Mesenchymal stem cell (in vitro differentiated cells and primary cell): ENCODE results near the gene AMMECR1.
A peak's percentile ranks its signal among the peaks of the same experiment; 100 is the strongest.

Experiments used
- DNase-seq: peaks from one replicate; pipeline ENCODE4 v3.0.0-alpha.2; 2013
- H2AFZ ChIP-seq: one replicate; pipeline ENCODE4 v1.6.1; 2013; ENCODE audit warnings: low read depth, mild to moderate bottlenecking, control low read depth, inconsistent platforms, low read length, moderate library complexity
- H2AK5ac ChIP-seq: 2 replicates; pipeline ENCODE4 v1.6.1; 2013; ENCODE audit warnings: low read length, moderate library complexity, mild to moderate bottlenecking, inconsistent platforms; ENCODE audit not compliant: severe bottlenecking
- H2BK120ac ChIP-seq: one replicate; pipeline ENCODE4 v1.6.1; 2013; ENCODE audit warnings: low read depth, mild to moderate bottlenecking, inconsistent platforms, low read length, moderate library complexity
- H2BK12ac ChIP-seq, 2 experiments: one replicate each; pipeline ENCODE4 v1.6.1; 2013; ENCODE audit warnings: inconsistent platforms in 2 of 2, low read length in 2 of 2, mild to moderate bottlenecking in 2 of 2, moderate library complexity in 2 of 2, control low read depth in 1 of 2
- H2BK15ac ChIP-seq: one replicate; pipeline ENCODE4 v1.6.1; 2013; ENCODE audit warnings: mild to moderate bottlenecking, low read depth, inconsistent platforms; ENCODE audit not compliant: poor library complexity, severe bottlenecking
- H2BK5ac ChIP-seq: 2 replicates; pipeline ENCODE4 v1.6.1; 2013; ENCODE audit warnings: low read depth, mild to moderate bottlenecking, low read length, control low read depth, inconsistent platforms; ENCODE audit not compliant: poor library complexity, severe bottlenecking
- H3K14ac ChIP-seq, 2 experiments: one replicate each; pipeline ENCODE4 v1.6.1; 2013; ENCODE audit warnings: inconsistent platforms in 2 of 2, low read length in 2 of 2, control low read depth in 1 of 2, mild to moderate bottlenecking in 1 of 2, moderate library complexity in 1 of 2
- H3K18ac ChIP-seq, 2 experiments: one replicate each; pipeline ENCODE4 v1.6.1; 2013; ENCODE audit warnings: inconsistent platforms in 2 of 2, low read length in 2 of 2, control low read depth in 1 of 2, low read depth in 1 of 2, mild to moderate bottlenecking in 1 of 2
- H3K23ac ChIP-seq, 2 experiments: one replicate each; pipeline ENCODE4 v1.6.1; 2013; ENCODE audit warnings: inconsistent platforms in 2 of 2, low read length in 2 of 2, mild to moderate bottlenecking in 2 of 2, moderate library complexity in 2 of 2, control low read depth in 1 of 2
- H3K27ac ChIP-seq: 2 replicates; pipeline ENCODE4 v1.5.1; 2013; ENCODE audit warnings: mild to moderate bottlenecking, moderate library complexity, low read length, control low read depth, inconsistent platforms; ENCODE audit not compliant: poor library complexity, severe bottlenecking
- H3K27me3 ChIP-seq, 2 experiments: 2 replicates each; pipeline versions ENCODE4 v1.6.1 to v1.7.0; 2013; ENCODE audit warnings: low read length in 2 of 2, mild to moderate bottlenecking in 2 of 2, moderate library complexity in 2 of 2, control low read depth in 1 of 2, inconsistent platforms in 1 of 2; ENCODE audit not compliant: control insufficient read depth in 1 of 2, insufficient read depth in 1 of 2
- H3K36me3 ChIP-seq, 2 experiments: 2 replicates each; pipeline versions ENCODE4 v1.6.1 to v1.7.0; 2013; ENCODE audit warnings: low read length in 2 of 2, control low read depth in 1 of 2, inconsistent platforms in 1 of 2, low read depth in 1 of 2, mild to moderate bottlenecking in 1 of 2; ENCODE audit not compliant: insufficient read depth in 2 of 2, control insufficient read depth in 1 of 2
- H3K4ac ChIP-seq, 2 experiments: one replicate each; pipeline ENCODE4 v1.6.1; 2013; ENCODE audit warnings: inconsistent platforms in 2 of 2, low read length in 2 of 2, mild to moderate bottlenecking in 2 of 2, moderate library complexity in 2 of 2, control low read depth in 1 of 2, low read depth in 1 of 2
- H3K4me1 ChIP-seq: 2 replicates; pipeline ENCODE4 v1.6.1; 2013; ENCODE audit warnings: low read depth, low read length, control low read depth; ENCODE audit not compliant: control insufficient read depth, insufficient read depth
- H3K4me2 ChIP-seq: 2 replicates; pipeline ENCODE4 v1.6.1; 2013; ENCODE audit warnings: low read length, mild to moderate bottlenecking, inconsistent platforms; ENCODE audit not compliant: poor library complexity, severe bottlenecking
- H3K4me3 ChIP-seq, 2 experiments: 2 replicates each; pipeline versions ENCODE4 v1.5.1 to v1.7.0; 2013; ENCODE audit warnings: low read length in 2 of 2, mild to moderate bottlenecking in 2 of 2, control low read depth in 1 of 2, low read depth in 1 of 2; ENCODE audit not compliant: insufficient read depth in 1 of 2
- H3K79me1 ChIP-seq: replicated peaks from 2 replicates; pipeline ENCODE4 v1.6.1; 2013; ENCODE audit warnings: mild to moderate bottlenecking, control low read depth, low read length, inconsistent platforms; ENCODE audit not compliant: poor library complexity, severe bottlenecking
- H3K9ac ChIP-seq: 2 replicates; pipeline ENCODE4 v1.7.0; 2013; ENCODE audit warnings: mild to moderate bottlenecking, low read length, moderate library complexity
- H3K9me3 ChIP-seq: 2 replicates; pipeline ENCODE4 v1.7.0; 2013; ENCODE audit warnings: mild to moderate bottlenecking, low read length; ENCODE audit not compliant: control insufficient read depth
- H4K8ac ChIP-seq: one replicate; pipeline ENCODE4 v1.6.1; 2013; ENCODE audit warnings: inconsistent platforms, mild to moderate bottlenecking, low read length, moderate library complexity
- H4K91ac ChIP-seq: one replicate; pipeline ENCODE4 v1.6.1; 2013; ENCODE audit warnings: mild to moderate bottlenecking, low read length, inconsistent platforms
- WGBS: methylation state at CpG from one replicate; pipeline ENCODE4 v1.1.7; 2013; ENCODE audit warnings: mixed read lengths; 5-methylcytosine and 5-hydroxymethylcytosine counted together

The AMMECR1 gene

DNA sequence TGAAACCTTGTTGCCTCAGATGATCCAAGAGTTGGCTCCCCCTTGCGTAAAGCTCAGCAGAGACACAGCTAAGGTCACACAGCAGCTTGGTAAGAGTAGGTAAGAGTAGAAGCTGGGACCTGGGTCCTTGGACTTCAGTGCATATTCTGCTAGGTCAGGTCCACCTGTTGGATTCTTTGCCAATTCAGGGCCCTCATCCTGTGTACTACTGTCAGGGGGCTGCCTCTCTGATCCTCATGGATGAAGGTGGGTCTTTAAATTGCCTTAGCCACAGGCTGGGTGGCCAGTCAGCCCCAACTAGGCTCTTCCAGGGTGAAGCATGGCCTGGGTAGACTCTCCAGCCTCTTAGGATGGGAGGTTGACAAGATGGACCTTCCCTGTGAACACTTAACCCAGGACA is 155.8 kb downstream of the AMMECR1 start:
- Histone ChIP-seq H3K36me3 (no peaks in the 10 kb centered on the region), H3K9ac (no peak overlapping the region), H2BK5ac (no peak overlapping the region), H3K79me1 (peaks cover 3% of the 10 kb centered on the region), H2BK12ac (no peak overlapping the region), H3K4ac (no peak overlapping the region), H3K4me3 (no peak overlapping the region), H3K27me3 (peaks cover 0 to 31% of the 10 kb centered on the region in 2 experiments), H4K91ac (no peak overlapping the region), H3K23ac (no peak overlapping the region), H2AK5ac (peak overlapping the region; percentile 48), H3K18ac (no peak overlapping the region), H3K27ac (no peak overlapping the region), H2AFZ (no peak overlapping the region), H2BK15ac (no peak overlapping the region), H4K8ac (no peak overlapping the region), H2BK120ac (peak overlapping the region; percentile 61), H3K14ac (no peak overlapping the region), H3K9me3 (no peaks in the 10 kb centered on the region), H3K4me2 (no peak overlapping the region), H3K4me1 (peaks cover 2% of the 10 kb centered on the region)
- whole genome bisulfite sequencing, result 100% methylated on average over 1 of the region's 1 CpG
- DNase-seq, result no peak

DNA sequence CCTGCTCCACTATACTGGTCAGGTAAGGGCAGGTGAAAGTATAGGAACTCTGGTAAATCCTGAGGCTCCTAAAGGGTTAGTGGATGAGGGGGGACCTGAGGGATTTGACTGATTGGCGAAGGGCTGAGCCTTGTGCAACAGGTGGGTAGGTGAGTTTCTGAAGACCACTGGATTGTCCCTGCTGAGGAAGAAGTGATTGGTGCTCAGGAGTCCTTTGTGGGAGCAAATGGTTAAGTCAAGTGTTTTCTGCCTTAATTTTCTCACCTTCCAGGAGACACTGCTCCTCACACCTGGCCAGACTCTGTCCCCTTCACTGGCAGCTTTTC is 156.6 kb downstream of the AMMECR1 start:
- no peak overlapping the region for H4K91ac ChIP-seq
- H3K18ac ChIP-seq, result peak overlapping the region in 1 of 2 experiments; percentile 75
- no peak overlapping the region for H2BK12ac ChIP-seq
- H2BK5ac ChIP-seq, result no peak overlapping the region
- H2BK15ac ChIP-seq, result no peak overlapping the region
- H2AFZ ChIP-seq, result no peak overlapping the region
- H3K4ac ChIP-seq, result no peak overlapping the region
- no peak overlapping the region for H3K4me3 ChIP-seq
- H3K27me3 ChIP-seq, result peaks cover 0 to 30% of the 10 kb centered on the region in 2 experiments
- H3K4me2 ChIP-seq, result no peak overlapping the region
- H3K23ac ChIP-seq, result no peak overlapping the region
- no peak overlapping the region for H4K8ac ChIP-seq
- no peaks in the 10 kb centered on the region for H3K9me3 ChIP-seq
- H2BK120ac ChIP-seq, result no peak overlapping the region
- peak overlapping the region; percentile 13 for H2AK5ac ChIP-seq
- no peaks in the 10 kb centered on the region for H3K36me3 ChIP-seq
- H3K9ac ChIP-seq, result peak overlapping the region; percentile 63
- DNase-seq, result no peak
- peaks cover 2% of the 10 kb centered on the region for H3K4me1 ChIP-seq
- 100% methylated on average over 1 of the region's 1 CpG for WGBS
- peaks cover 3% of the 10 kb centered on the region for H3K79me1 ChIP-seq
- no peak overlapping the region for H3K27ac ChIP-seq
- H3K14ac ChIP-seq, result no peak overlapping the region

- Histone ChIP-seq H4K91ac (no peak overlapping the region), H2AK5ac (no peak overlapping the region), H2AFZ (no peak overlapping the region), H3K23ac (no peak overlapping the region), H3K4me3 (no peak overlapping the region), H4K8ac (no peak overlapping the region), H3K36me3 (no peaks in the 10 kb centered on the region), H3K18ac (no peak overlapping the region), H2BK15ac (no peak overlapping the region), H3K4ac (no peak overlapping the region), H3K14ac (no peak overlapping the region), H2BK120ac (no peak overlapping the region), H3K9me3 (no peaks in the 10 kb centered on the region), H3K9ac (peak overlapping the region; percentile 4), H2BK5ac (no peak overlapping the region), H3K27me3 (peaks cover 0 to 29% of the 10 kb centered on the region in 2 experiments), H3K79me1 (peaks cover 3% of the 10 kb centered on the region), H3K4me2 (no peak overlapping the region), H2BK12ac (peak overlapping the region in 1 of 2 experiments; percentile 25), H3K4me1 (peaks cover 2% of the 10 kb centered on the region), H3K27ac (no peak overlapping the region)
- DNase-seq, result peak; percentile 36
- 92% methylated on average over 2 of the region's 2 CpGs for WGBS
Measured at GRCh38 chrX:110159865-110160264, 158.0 kb downstream of the AMMECR1 start.

GRCh38 chrX:110159235-110159634 is 158.7 kb downstream of the AMMECR1 start:
- Histone ChIP-seq H3K4ac (no peak overlapping the region), H2AK5ac (no peak overlapping the region), H3K36me3 (no peaks in the 10 kb centered on the region), H2BK5ac (no peak overlapping the region), H2BK12ac (no peak overlapping the region), H3K18ac (no peak overlapping the region), H3K27ac (no peak overlapping the region), H4K8ac (no peak overlapping the region), H2BK15ac (no peak overlapping the region), H2BK120ac (no peak overlapping the region), H3K79me1 (peaks cover 3% of the 10 kb centered on the region), H2AFZ (no peak overlapping the region), H3K4me1 (peaks cover 4% of the 10 kb centered on the region), H3K9me3 (no peaks in the 10 kb centered on the region), H3K4me3 (no peak overlapping the region), H3K23ac (no peak overlapping the region), H4K91ac (no peak overlapping the region), H3K27me3 (peaks cover 0 to 32% of the 10 kb centered on the region in 2 experiments), H3K4me2 (no peak overlapping the region), H3K9ac (no peak overlapping the region), H3K14ac (no peak overlapping the region)
- no peak for DNase-seq
- WGBS, result 89% methylated on average over 7 of the region's 7 CpGs
